Activated CD4-positive, alpha-beta memory T cell treated with anti-CD3 and anti-CD28 coated beads for 36 hours (primary cell): ENCODE results near the gene TSHZ2. TPM values are rescaled to one million over a fixed set of nuclear protein-coding genes. Genes with fewer than 3 reads are reported as not detected.

Experiments
- CTCF ChIA-PET: fragments of 350-600 bp; sonication (Branson Sonifier 250); formaldehyde crosslinking; loops from one replicate; lab custom pipeline; 2021; ENCODE audit warnings: antibody characterized with exemption, inconsistent platforms; lab: Charles Lee
- POLR2A ChIA-PET: fragments of 350-600 bp; sonication (Branson Sonifier 250); formaldehyde crosslinking; loops from one replicate; lab custom pipeline; 2021; ENCODE audit warnings: antibody characterized with exemption; lab: Charles Lee
- DNase-seq: peaks from one replicate; pipeline ENCODE4 v3.0.0-alpha.2; 2020
- H3K27ac Mint-ChIP-seq: one replicate; pipeline ENCODE4 v1.8.0; 2021; ENCODE audit warnings: mixed read lengths
- H3K27me3 Mint-ChIP-seq: one replicate; pipeline ENCODE4 v1.8.0; 2021; ENCODE audit warnings: mixed read lengths
- H3K36me3 Mint-ChIP-seq: one replicate; pipeline ENCODE4 v1.8.0; 2021; ENCODE audit warnings: mixed read lengths
- H3K4me1 Mint-ChIP-seq: one replicate; pipeline ENCODE4 v1.8.0; 2021; ENCODE audit warnings: low read depth, mixed read lengths
- H3K4me3 Mint-ChIP-seq: one replicate; pipeline ENCODE4 v1.8.0; 2021; ENCODE audit warnings: mild to moderate bottlenecking, mixed read lengths
- H3K9me3 Mint-ChIP-seq: one replicate; pipeline ENCODE4 v1.8.0; 2021; ENCODE audit warnings: mixed read lengths
- intact Hi-C: fragments of 100-400 bp; cut with micrococcal nuclease; formaldehyde crosslinking; loops from one replicate; pipeline ENCODE4 v1.15.1; 2023
- total RNA-seq, 2 experiments: library from RNA; stranded (reverse); gene quantifications; one replicate each; pipeline ENCODE4 v1.2.3, GENCODE V29; 2021

Gene TSHZ2
- total RNA-seq, 2 experiments from 2014 or later, result 28.9 to 36.0 TPM

- DNase-seq, result no peak
- H3K27me3 Mint-ChIP-seq, result no peaks in the 10 kb centered on the region
- ChIA-PET CTCF (no interaction called here), POLR2A (no interaction called here)
- H3K27ac Mint-ChIP-seq, result no peak overlapping the region
- H3K36me3 Mint-ChIP-seq, result peaks cover 5% of the 10 kb centered on the region
- H3K4me3 Mint-ChIP-seq, result no peak overlapping the region
- H3K4me1 Mint-ChIP-seq, result peaks cover 58% of the 10 kb centered on the region
- no peaks in the 10 kb centered on the region for H3K9me3 Mint-ChIP-seq
- intact Hi-C loops, result loop anchor here (5.0 to 10.0 kb wide), 2 partner anchors 743 to 845 kb away; no protein-coding TSS in a partner anchor
Measured at GRCh38 chr20:53149890-53150205, 177.7 kb downstream of the TSHZ2 start.

- Mint-ChIP-seq H3K9me3 (no peaks in the 10 kb centered on the region), H3K27ac (no peak overlapping the region), H3K27me3 (no peaks in the 10 kb centered on the region), H3K4me1 (peaks cover 57% of the 10 kb centered on the region), H3K4me3 (no peak overlapping the region), H3K36me3 (peaks cover 8% of the 10 kb centered on the region)
- CTCF ChIA-PET, result no interaction called here
- no peak for DNase-seq
- intact Hi-C loops, result loop anchor here (10.0 kb wide), 1 partner anchor 846 kb away; no protein-coding TSS in a partner anchor
- POLR2A ChIA-PET, result no interaction called here
Measured at GRCh38 chr20:53150532-53150931, 178.4 kb downstream of the TSHZ2 start.

GRCh38 chr20:53152228-53152627, 180.1 kb downstream of the TSHZ2 start:
- CTCF ChIA-PET, result no interaction called here
- no peak for DNase-seq
- H3K9me3 Mint-ChIP-seq, result no peaks in the 10 kb centered on the region

GRCh38 chr20:53154540-53154939, 182.4 kb downstream of the TSHZ2 start:
- DNase-seq, result peak; percentile 34
- Mint-ChIP-seq H3K4me1 (peaks cover 48% of the 10 kb centered on the region), H3K27me3 (no peaks in the 10 kb centered on the region), H3K9me3 (peaks cover 3% of the 10 kb centered on the region), H3K27ac (no peak overlapping the region), H3K36me3 (peaks cover 11% of the 10 kb centered on the region), H3K4me3 (no peak overlapping the region)
- ChIA-PET POLR2A (interaction anchor here (0.6 to 1.5 kb wide), 3 partner anchors 8 to 963 kb away, joined by 3 to 8 read pairs (median 3); partner anchors contain the start of gene ZFP64), CTCF (interaction anchor here (1.2 to 1.4 kb wide), 2 partner anchors 61 to 131 kb away, joined by 3 read pairs; no protein-coding TSS in a partner anchor)
- intact Hi-C loops, result loop anchor here (1.0 to 10.0 kb wide), 3 partner anchors 8 to 850 kb away; no protein-coding TSS in a partner anchor

More at GRCh38 chr20:53152228-53152627, 180.1 kb downstream of the TSHZ2 start:
- Mint-ChIP-seq H3K27me3 (no peaks in the 10 kb centered on the region), H3K4me3 (no peak overlapping the region), H3K36me3 (peaks cover 9% of the 10 kb centered on the region), H3K27ac (no peak overlapping the region), H3K4me1 (peaks cover 49% of the 10 kb centered on the region)
- intact Hi-C loops, result loop anchor here (10.0 kb wide), 1 partner anchor 847 kb away; no protein-coding TSS in a partner anchor
- POLR2A ChIA-PET, result no interaction called here

GRCh38 chr20:53157443-53158408, 185.6 kb downstream of the TSHZ2 start:
- intact Hi-C loops, result loop anchor here (5.0 to 10.0 kb wide), 2 partner anchors 60 to 853 kb away; no protein-coding TSS in a partner anchor
- H3K9me3 Mint-ChIP-seq, result peaks cover 3% of the 10 kb centered on the region
- peak overlapping the region; percentile 3 for H3K27ac Mint-ChIP-seq
- peak; percentile 49 for DNase-seq
- peaks cover 12% of the 10 kb centered on the region for H3K36me3 Mint-ChIP-seq
- H3K4me1 Mint-ChIP-seq, result peaks cover 51% of the 10 kb centered on the region
- ChIA-PET CTCF (interaction anchor here (0.7 to 2.2 kb wide), 6 partner anchors 9 to 203 kb away, joined by 3 to 7 read pairs (median 4); no protein-coding TSS in a partner anchor), POLR2A (no interaction called here)
- H3K4me3 Mint-ChIP-seq, result no peak overlapping the region
- H3K27me3 Mint-ChIP-seq, result no peaks in the 10 kb centered on the region

- Mint-ChIP-seq H3K4me1 (peaks cover 45% of the 10 kb centered on the region), H3K9me3 (peaks cover 3% of the 10 kb centered on the region), H3K36me3 (peaks cover 12% of the 10 kb centered on the region), H3K27me3 (no peaks in the 10 kb centered on the region), H3K27ac (no peak overlapping the region), H3K4me3 (no peak overlapping the region)
- ChIA-PET POLR2A (no interaction called here), CTCF (interaction anchor here (0.6 to 2.2 kb wide), 2 partner anchors 13 to 160 kb away, joined by 3 to 7 read pairs; no protein-coding TSS in a partner anchor)
- intact Hi-C loops, result loop anchor here (5.0 to 10.0 kb wide), 2 partner anchors 58 to 854 kb away; no protein-coding TSS in a partner anchor
- no peak for DNase-seq
Measured at GRCh38 chr20:53159160-53159559, 187.0 kb downstream of the TSHZ2 start.

- intact Hi-C loops, result no loop called here
- ChIA-PET CTCF (no interaction called here), POLR2A (no interaction called here)
- Mint-ChIP-seq H3K36me3 (peaks cover 10% of the 10 kb centered on the region), H3K27ac (no peak overlapping the region), H3K4me1 (peaks cover 30% of the 10 kb centered on the region), H3K27me3 (no peaks in the 10 kb centered on the region), H3K4me3 (no peak overlapping the region), H3K9me3 (peaks cover 3% of the 10 kb centered on the region)
- no peak for DNase-seq
Measured at GRCh38 chr20:53161073-53161472, 188.9 kb downstream of the TSHZ2 start.

- CTCF ChIA-PET, result no interaction called here
- no peak overlapping the region for H3K4me3 Mint-ChIP-seq
- H3K9me3 Mint-ChIP-seq, result peaks cover 3% of the 10 kb centered on the region
- H3K27me3 Mint-ChIP-seq, result no peaks in the 10 kb centered on the region
- H3K36me3 Mint-ChIP-seq, result peaks cover 10% of the 10 kb centered on the region
- H3K27ac Mint-ChIP-seq, result no peak overlapping the region
- POLR2A ChIA-PET, result no interaction called here
- intact Hi-C loops, result no loop called here
- peaks cover 27% of the 10 kb centered on the region for H3K4me1 Mint-ChIP-seq
- DNase-seq, result no peak
Measured at GRCh38 chr20:53161473-53161872, 189.3 kb downstream of the TSHZ2 start.

- H3K4me1 Mint-ChIP-seq, result peaks cover 23% of the 10 kb centered on the region
- POLR2A ChIA-PET, result no interaction called here
- peaks cover 3% of the 10 kb centered on the region for H3K9me3 Mint-ChIP-seq
- no peak overlapping the region for H3K27ac Mint-ChIP-seq
- CTCF ChIA-PET, result no interaction called here
- intact Hi-C loops, result no loop called here
- H3K27me3 Mint-ChIP-seq, result no peaks in the 10 kb centered on the region
- H3K36me3 Mint-ChIP-seq, result peaks cover 8% of the 10 kb centered on the region
- no peak for DNase-seq
- no peak overlapping the region for H3K4me3 Mint-ChIP-seq
Measured at GRCh38 chr20:53162251-53162835, 190.2 kb downstream of the TSHZ2 start.

- H3K9me3 Mint-ChIP-seq, result no peaks in the 10 kb centered on the region
- CTCF ChIA-PET, result interaction anchor here (0.6 to 0.7 kb wide), 2 partner anchors 73 to 1148 kb away, joined by 3 to 4 read pairs; no protein-coding TSS in a partner anchor
- no peaks in the 10 kb centered on the region for H3K27me3 Mint-ChIP-seq
- POLR2A ChIA-PET, result no interaction called here
- H3K4me3 Mint-ChIP-seq, result no peak overlapping the region
- peaks cover 12% of the 10 kb centered on the region for H3K4me1 Mint-ChIP-seq
- peak; percentile 38 for DNase-seq
- H3K36me3 Mint-ChIP-seq, result peaks cover 2% of the 10 kb centered on the region
- H3K27ac Mint-ChIP-seq, result no peak overlapping the region
- intact Hi-C loops, result no loop called here
Measured at GRCh38 chr20:53163486-53163885, 191.3 kb downstream of the TSHZ2 start.

- ChIA-PET POLR2A (no interaction called here), CTCF (interaction anchor here (0.7 kb wide), 1 partner anchor 72 kb away, joined by 3 read pairs; no protein-coding TSS in a partner anchor)
- intact Hi-C loops, result no loop called here
- Mint-ChIP-seq H3K27ac (no peak overlapping the region), H3K9me3 (no peaks in the 10 kb centered on the region), H3K4me1 (peaks cover 12% of the 10 kb centered on the region), H3K36me3 (peaks cover 2% of the 10 kb centered on the region), H3K27me3 (no peaks in the 10 kb centered on the region), H3K4me3 (no peak overlapping the region)
- no peak for DNase-seq
Measured at GRCh38 chr20:53164072-53164471, 191.9 kb downstream of the TSHZ2 start.

GRCh38 chr20:53165452-53165851, 193.3 kb downstream of the TSHZ2 start:
- CTCF ChIA-PET, result no interaction called here
- Mint-ChIP-seq H3K4me3 (no peak overlapping the region), H3K4me1 (peaks cover 16% of the 10 kb centered on the region), H3K27me3 (no peaks in the 10 kb centered on the region), H3K27ac (no peak overlapping the region), H3K36me3 (peaks cover 3% of the 10 kb centered on the region), H3K9me3 (no peaks in the 10 kb centered on the region)
- intact Hi-C loops, result no loop called here
- POLR2A ChIA-PET, result no interaction called here
- no peak for DNase-seq
